Activated T-helper 2 cell treated with anti-CD3 and anti-CD28 coated beads, Interferon-gamma antibody, Interleukin-2, Interleukin-4, amounts not matched to agents 10 μg/mL and 5 μg/mL and 100 μg/mL, durations not matched to agents 14 hours and 24 hours and 36 hours (primary cell): Measurements from ENCODE around the gene ZNF263. TPM values are rescaled to one million over a fixed set of nuclear protein-coding genes. Genes with fewer than 3 reads are reported as not detected.
"Not testable (repeated sequence)": the region's sequence is repeated elsewhere in the genome, so short reads cannot be mapped to it uniquely, and the experiment has no call there.

ENCODE experiments used
- DNase-seq: peaks from one replicate; pipeline ENCODE4 v3.0.0; 2021; ENCODE audit warnings: low spot score
- H3K27ac Mint-ChIP-seq: one replicate; pipeline ENCODE4 v1.8.0; 2021; ENCODE audit warnings: mixed read lengths
- H3K27me3 Mint-ChIP-seq: one replicate; pipeline ENCODE4 v1.8.0; 2021; ENCODE audit warnings: low read depth, mixed read lengths
- H3K36me3 Mint-ChIP-seq: one replicate; pipeline ENCODE4 v1.8.0; 2021; ENCODE audit warnings: low read depth, mixed read lengths
- H3K4me1 Mint-ChIP-seq: one replicate; pipeline ENCODE4 v1.8.0; 2021; ENCODE audit warnings: low read depth, mixed read lengths
- H3K4me3 Mint-ChIP-seq: one replicate; pipeline ENCODE4 v1.8.0; 2021; ENCODE audit warnings: low read depth, mild to moderate bottlenecking, moderate library complexity, mixed read lengths
- H3K9me3 Mint-ChIP-seq: one replicate; pipeline ENCODE4 v1.8.0; 2021; ENCODE audit warnings: mixed read lengths
- intact Hi-C: fragments of 100-400 bp; cut with micrococcal nuclease; formaldehyde crosslinking; loops from one replicate; pipeline ENCODE4 v1.15.1; 2023
- total RNA-seq: library from RNA; stranded (reverse); gene quantifications from 2 replicates; pipeline ENCODE4 v1.2.3, GENCODE V29; 2022

Gene ZNF263
- total RNA-seq, 1 donor from 2014 or later, result 26.6 TPM

DNA sequence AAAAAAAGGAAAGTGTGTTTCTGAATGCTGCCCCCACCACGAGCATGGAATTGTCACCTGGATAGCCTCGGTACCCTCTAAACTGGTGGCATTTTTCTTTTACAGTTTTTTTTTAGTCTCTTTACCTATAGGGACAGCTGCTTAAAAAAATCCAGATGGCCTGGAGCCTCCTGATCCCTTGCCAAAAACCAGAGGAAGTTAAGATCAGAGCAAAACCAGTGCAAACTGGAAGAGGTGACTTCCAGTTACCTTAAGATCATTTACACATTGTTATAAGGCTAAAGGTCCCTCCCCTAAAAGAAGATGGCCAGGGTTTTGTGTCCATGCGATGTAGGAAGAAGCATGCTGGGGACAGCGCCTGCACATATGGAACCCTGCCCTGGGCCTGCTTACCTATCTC is 30.3 kb upstream of the ZNF263 start:
- DNase-seq, result no peak
- H3K9me3 Mint-ChIP-seq, result no peaks in the 10 kb centered on the region
- peaks cover 2% of the 10 kb centered on the region for H3K27me3 Mint-ChIP-seq
- H3K27ac Mint-ChIP-seq, result no peak overlapping the region
- no peaks in the 10 kb centered on the region for H3K36me3 Mint-ChIP-seq
- intact Hi-C loops, result no loop called here
- no peaks in the 10 kb centered on the region for H3K4me1 Mint-ChIP-seq
- no peak overlapping the region for H3K4me3 Mint-ChIP-seq

DNA sequence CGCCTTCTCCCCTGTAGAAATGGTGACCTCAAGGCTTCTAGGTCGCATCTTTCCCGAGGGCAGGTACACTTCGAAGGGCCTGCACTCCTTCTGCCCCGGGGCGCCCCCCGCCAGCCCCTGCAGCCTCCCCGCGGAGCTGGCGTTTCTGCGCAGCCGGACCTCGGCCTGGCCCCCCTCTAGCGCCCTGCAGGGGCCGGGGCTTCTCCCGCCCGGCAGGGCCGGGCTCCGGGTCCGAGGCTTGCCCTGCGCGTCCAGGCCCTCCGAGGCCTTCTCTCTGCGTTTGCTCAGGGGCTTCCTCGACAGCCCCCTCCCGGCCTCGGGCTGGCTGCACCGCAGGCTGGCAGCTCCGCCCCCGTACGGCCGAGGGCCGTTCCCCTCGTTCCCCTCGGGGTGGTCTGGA is 29.0 kb upstream of the ZNF263 start:
- intact Hi-C loops, result no loop called here
- H3K4me1 Mint-ChIP-seq, result no peaks in the 10 kb centered on the region
- H3K4me3 Mint-ChIP-seq, result no peak overlapping the region
- H3K27ac Mint-ChIP-seq, result no peak overlapping the region
- H3K27me3 Mint-ChIP-seq, result peaks cover 4% of the 10 kb centered on the region
- H3K36me3 Mint-ChIP-seq, result no peaks in the 10 kb centered on the region
- no peak for DNase-seq
- H3K9me3 Mint-ChIP-seq, result no peaks in the 10 kb centered on the region

DNA sequence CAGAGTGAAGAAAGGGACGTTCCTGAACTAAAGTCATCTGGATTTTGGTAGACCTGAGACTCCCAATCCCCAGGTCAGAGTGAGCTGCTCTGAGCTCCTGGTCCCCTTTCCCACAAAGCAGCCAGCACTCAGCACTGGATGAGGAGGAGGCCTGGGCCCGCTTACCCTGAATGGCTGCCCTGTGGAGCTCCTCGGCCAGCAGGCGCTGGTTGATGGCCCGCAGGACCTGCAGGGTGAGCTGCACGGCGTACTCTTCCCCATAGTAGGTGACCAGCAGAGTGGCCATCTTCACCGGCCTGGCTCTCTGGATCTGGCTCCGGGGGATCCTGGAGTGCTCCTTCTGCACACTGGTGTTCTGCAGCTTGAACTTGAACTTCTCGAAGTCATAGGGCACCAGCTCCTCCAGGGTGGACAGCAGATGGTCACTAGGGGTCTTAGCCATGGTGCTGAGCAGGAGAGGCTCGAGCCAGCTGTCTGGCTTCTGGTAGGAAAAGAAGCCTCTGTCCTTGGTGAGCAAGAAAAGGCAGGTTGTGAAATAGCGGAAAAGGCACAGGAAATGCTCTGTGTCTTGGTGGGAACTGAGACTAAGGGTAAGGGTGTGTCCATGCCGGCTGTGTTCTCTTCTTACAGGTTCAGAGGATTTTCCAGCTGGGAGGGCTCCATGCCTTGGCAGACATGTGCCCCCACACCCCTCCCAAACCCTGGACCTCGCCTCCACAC is 27.0 kb upstream of the ZNF263 start, which contains the start of gene MEFV:
TSS of gene MEFV (minus strand) at position 488 of the 720 bp plus-strand sequence. CDS start at position 442, 46 bp downstream.
- H3K27me3 Mint-ChIP-seq, result peaks cover 3% of the 10 kb centered on the region
- no peak within 1 kb of the TSS for H3K27ac Mint-ChIP-seq
- H3K36me3 Mint-ChIP-seq, result no peaks in the 10 kb centered on the region
- H3K4me1 Mint-ChIP-seq, result no peaks in the 10 kb centered on the region
- intact Hi-C loops, result no loop called here
- H3K9me3 Mint-ChIP-seq, result no peaks in the 10 kb centered on the region
- H3K4me3 Mint-ChIP-seq, result no peak within 1 kb of the TSS
- no peak for DNase-seq

DNA sequence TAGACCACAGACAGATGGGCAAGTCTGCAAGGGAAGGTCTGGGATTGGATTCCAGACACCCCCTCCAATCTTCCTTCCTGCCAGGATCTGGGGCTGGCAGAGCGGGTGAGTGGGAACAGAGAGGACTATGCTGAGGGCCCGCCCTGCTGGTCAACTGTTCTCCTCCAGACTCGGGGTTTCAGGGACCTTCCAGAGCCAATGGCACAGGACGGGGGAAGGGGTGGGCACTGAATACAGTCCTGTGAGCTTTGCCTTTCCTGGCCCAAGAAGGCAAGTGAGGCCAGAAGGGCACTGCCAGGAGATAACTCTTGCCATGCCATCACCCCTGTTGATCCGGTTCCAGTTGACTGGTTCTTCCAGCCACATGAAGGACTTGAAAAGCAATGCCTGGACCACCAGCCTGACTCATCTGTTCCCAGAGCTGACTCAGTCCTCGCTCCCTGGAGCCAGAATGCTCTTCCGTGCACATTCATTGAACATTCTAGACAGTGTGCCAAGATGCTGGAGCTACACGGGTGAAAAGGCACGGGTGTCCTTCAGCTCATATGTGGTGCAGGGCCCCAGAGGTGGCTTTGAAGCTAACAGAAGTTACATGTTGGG is 26.3 kb upstream of the ZNF263 start:
- H3K4me3 Mint-ChIP-seq, result no peak overlapping the region
- H3K9me3 Mint-ChIP-seq, result no peaks in the 10 kb centered on the region
- no peaks in the 10 kb centered on the region for H3K36me3 Mint-ChIP-seq
- intact Hi-C loops, result no loop called here
- H3K27me3 Mint-ChIP-seq, result peaks cover 3% of the 10 kb centered on the region
- no peak overlapping the region for H3K27ac Mint-ChIP-seq
- DNase-seq, result no peak
- no peaks in the 10 kb centered on the region for H3K4me1 Mint-ChIP-seq

DNA sequence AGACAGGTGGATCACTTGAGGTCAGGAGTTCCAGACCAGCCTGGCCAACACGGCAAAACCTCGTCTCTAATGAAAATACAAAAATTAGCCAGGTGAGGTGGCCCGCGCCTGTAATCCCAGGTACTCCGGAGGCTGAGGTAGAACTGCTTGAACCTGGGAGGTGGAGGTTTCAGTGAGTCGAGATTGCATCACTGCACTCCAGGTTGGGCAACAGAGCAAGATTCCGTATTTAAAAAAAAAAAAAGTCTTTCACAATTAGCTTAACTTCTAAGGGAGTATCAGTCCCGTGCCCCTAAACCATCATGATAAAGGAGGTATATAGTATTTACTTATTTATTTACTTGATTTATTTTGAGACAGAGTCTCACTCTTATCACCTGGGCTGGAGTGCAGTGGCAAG is 23.5 kb upstream of the ZNF263 start:
- intact Hi-C loops, result loop anchor here (5.0 kb wide), 2 partner anchors 197 to 242 kb away; partner anchors contain the start of gene CLUAP1
- H3K4me1 Mint-ChIP-seq, result peaks cover 7% of the 10 kb centered on the region
- peaks cover 3% of the 10 kb centered on the region for H3K27me3 Mint-ChIP-seq
- peaks cover 4% of the 10 kb centered on the region for H3K36me3 Mint-ChIP-seq
- no peak overlapping the region for H3K27ac Mint-ChIP-seq
- no peak overlapping the region for H3K4me3 Mint-ChIP-seq
- DNase-seq, result no peak
- no peaks in the 10 kb centered on the region for H3K9me3 Mint-ChIP-seq

DNA sequence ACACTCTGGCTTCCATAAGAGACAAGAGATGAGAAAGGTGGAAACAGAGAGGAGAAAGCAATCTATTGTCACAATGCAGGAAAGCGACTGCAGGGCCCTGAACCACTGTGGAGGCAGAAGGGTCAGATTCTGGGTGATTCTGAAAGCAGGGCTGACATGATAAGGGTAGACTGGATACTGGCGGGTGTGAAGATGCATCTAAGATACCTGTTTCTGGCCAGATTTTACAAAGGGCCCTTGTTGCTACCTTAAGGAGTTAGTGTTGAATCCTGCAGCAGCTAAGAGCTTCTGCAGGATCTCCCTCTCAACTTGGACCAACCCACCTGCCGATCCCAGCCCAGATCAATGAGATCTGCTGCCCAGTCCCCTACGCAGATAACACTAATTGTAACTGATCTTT is 20.8 kb upstream of the ZNF263 start:
- no peaks in the 10 kb centered on the region for H3K9me3 Mint-ChIP-seq
- no peak for DNase-seq
- H3K27ac Mint-ChIP-seq, result peak overlapping the region; percentile 80
- intact Hi-C loops, result loop anchor here (5.0 kb wide), 2 partner anchors 195 to 240 kb away; partner anchors contain the start of gene CLUAP1
- peaks cover 8% of the 10 kb centered on the region for H3K4me1 Mint-ChIP-seq
- H3K36me3 Mint-ChIP-seq, result peaks cover 16% of the 10 kb centered on the region
- peak overlapping the region; percentile 89 for H3K4me3 Mint-ChIP-seq
- peaks cover 3% of the 10 kb centered on the region for H3K27me3 Mint-ChIP-seq

DNA sequence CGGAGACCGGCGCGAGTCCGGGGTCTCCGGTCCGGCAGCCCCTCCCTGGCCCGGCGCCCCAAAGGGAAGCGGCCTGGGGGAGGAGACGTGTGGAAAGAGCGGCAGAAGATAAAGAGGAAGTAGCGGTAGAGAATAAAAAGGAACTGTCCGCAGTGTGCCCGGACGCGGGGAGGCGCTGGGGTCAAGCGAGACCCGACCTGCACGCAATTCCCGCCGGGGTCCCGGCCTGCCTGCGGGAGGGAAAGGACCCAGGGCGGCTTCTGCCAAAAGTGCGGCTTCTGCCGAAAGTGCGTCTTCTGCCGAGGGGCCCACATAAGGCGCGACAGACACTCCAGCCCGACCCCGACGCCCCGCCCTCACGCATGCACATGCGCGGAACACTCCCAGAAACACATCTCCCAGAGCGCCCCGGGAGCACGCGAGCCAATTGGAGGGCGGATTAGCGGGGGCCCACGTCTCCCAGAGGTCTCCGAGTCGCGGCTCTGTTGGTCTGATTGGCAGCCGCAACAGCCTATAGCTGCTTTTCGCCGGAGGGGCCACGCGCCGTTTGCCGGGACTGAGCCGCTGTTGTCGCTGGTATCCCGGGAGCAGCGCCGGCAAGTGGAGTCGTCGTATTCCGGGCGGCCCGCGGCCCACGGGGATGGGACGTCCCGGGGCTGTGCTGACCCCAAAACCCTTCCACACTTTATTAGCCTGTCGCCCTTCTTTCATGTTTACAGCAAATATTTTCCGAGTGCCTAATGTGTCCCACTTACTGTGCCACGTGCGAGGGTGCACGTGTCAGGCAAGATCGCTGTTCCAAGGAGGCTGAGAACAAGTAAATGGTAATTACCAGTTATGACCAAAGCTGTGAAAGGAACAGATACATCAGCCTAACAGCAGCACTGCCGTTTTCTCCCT is 18.9 kb upstream of the ZNF263 start:
- DNase-seq, result peak; percentile 97
- Mint-ChIP-seq H3K27ac (peak overlapping the region; percentile 88), H3K4me3 (peak overlapping the region; percentile 89), H3K9me3 (peaks cover 4% of the 10 kb centered on the region), H3K4me1 (peaks cover 8% of the 10 kb centered on the region), H3K27me3 (no peaks in the 10 kb centered on the region), H3K36me3 (peaks cover 29% of the 10 kb centered on the region)
- intact Hi-C loops, result loop anchor here (1.0 to 5.0 kb wide), 6 partner anchors 19 to 238 kb away; partner anchors contain the start of genes CLUAP1, TIGD7, ZNF174 and ZNF200

DNA sequence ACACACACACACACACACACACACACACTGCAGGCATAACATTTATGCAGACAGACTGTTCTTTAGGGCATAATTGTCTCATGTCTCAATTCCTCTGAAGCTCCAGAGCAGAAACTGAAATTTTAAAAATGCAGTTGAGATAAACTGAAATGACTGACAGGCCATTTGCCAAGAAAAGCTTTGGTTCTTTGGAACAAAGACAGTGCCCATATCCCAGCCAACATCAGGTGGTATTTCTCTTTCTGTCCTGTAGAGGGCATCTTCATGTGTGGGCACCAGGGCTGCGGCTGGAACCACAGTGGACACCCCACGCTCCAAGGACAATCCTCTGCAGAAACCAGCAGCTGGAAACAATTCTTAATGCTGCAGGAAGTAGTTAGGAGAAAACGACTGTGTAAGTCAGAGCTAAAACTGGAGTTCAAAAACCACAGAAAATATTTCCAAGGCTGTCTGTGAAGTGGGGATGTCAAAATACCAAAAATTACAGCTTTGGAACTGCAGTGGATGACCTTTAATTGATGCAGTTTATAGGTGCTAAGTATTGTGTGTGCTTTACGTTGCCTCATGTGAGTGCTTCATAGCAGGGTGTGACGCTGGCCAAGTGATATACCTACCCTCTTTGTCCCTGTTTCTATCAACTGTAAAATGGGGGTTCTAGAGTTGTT is 16.3 kb upstream of the ZNF263 start:
- DNase-seq, result no peak
- Mint-ChIP-seq H3K4me3 (no peak overlapping the region), H3K4me1 (peaks cover 8% of the 10 kb centered on the region), H3K9me3 (peaks cover 7% of the 10 kb centered on the region), H3K36me3 (peaks cover 32% of the 10 kb centered on the region), H3K27ac (no peak overlapping the region), H3K27me3 (no peaks in the 10 kb centered on the region)
- intact Hi-C loops, result no loop called here

DNA sequence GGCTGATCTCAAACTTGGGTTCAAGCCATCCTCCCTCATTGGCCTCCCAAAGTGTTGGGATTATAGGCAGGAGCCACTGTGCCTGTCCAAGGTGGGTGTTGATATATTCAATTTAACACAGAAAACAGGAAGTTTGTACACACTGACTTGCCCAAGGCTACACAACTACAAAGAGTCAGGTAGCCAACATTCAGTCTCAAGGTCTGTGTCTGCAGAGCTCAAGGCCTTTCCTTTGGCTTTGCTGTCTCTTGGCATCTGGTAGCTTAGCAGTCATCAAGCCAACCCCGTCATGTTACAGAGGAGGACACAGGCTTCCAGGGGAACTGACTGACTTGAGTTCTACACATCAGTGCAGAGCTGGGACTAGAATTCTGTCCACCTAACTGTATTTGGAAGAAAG is 15.0 kb upstream of the ZNF263 start:
- intact Hi-C loops, result no loop called here
- Mint-ChIP-seq H3K27me3 (no peaks in the 10 kb centered on the region), H3K4me3 (no peak overlapping the region), H3K9me3 (peaks cover 7% of the 10 kb centered on the region), H3K27ac (no peak overlapping the region), H3K36me3 (peaks cover 32% of the 10 kb centered on the region), H3K4me1 (peaks cover 3% of the 10 kb centered on the region)
- DNase-seq, result no peak

DNA sequence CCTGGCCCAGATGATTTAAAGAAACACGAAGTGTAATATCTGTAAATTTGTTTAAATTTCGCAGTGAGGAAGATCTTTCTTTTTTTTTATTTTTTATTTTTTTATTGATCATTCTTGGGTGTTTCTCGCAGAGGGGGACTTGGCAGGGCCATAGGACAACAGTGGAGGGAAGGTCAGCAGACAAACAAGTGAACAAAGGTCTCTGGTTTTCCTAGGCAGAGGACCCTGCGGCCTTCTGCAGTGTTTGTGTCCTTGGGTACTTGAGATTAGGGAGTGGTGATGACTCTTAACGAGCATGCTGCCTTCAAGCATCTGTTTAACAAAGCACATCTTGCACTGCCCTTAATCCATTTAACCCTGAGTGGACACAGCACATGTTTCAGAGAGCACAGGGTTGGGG is 12.6 kb upstream of the ZNF263 start:
- H3K4me3 Mint-ChIP-seq, H3K27ac Mint-ChIP-seq, DNase-seq, H3K4me1 Mint-ChIP-seq, intact Hi-C loops, H3K27me3 Mint-ChIP-seq: not testable (repeated sequence)
- H3K9me3 Mint-ChIP-seq, result peaks cover 12% of the 10 kb centered on the region
- peaks cover 24% of the 10 kb centered on the region for H3K36me3 Mint-ChIP-seq

DNA sequence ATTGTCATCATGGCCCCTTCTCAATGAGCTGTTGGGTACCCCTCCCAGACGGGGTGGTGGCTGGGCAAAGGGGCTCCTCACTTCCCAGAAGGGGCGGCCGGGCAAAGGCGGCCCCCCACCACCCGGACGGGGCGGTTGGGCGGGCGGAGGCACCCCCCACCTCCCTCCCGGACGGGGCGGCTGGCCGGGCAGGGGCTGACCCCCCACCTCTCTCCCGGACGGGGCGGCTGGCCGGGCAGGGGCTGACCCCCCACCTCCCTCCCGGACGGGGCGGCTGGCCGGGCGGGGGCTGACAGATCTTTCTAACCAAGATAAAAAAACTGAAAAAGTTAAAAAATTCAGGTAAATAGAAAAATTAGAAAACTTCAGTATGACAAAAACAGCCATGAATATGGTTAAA is 12.0 kb upstream of the ZNF263 start:
- H3K27me3 Mint-ChIP-seq, H3K4me3 Mint-ChIP-seq, H3K27ac Mint-ChIP-seq, intact Hi-C loops, DNase-seq, H3K4me1 Mint-ChIP-seq: not testable (repeated sequence)
- Mint-ChIP-seq H3K9me3 (peaks cover 12% of the 10 kb centered on the region), H3K36me3 (peaks cover 22% of the 10 kb centered on the region)

DNA sequence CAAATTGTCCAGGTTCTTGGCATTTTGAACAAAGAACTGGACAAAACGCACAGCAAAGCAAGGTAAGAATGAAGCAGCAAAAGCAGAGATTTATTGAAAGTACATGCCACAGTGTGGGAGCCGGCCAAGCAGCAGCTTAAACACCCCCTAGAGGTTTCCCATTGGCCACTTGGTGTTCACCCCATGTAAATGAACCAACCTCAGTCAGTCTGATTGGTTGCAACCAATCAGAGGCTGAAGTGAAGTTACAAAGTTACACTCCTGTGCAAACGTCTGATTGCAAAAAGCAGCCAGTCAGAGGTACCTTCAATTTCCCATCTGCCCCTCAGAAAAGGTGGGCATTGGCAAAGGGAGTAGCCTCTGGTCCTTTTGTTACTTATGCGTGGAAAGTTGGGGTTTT is 8.8 kb upstream of the ZNF263 start:
- intact Hi-C loops, result no loop called here
- Mint-ChIP-seq H3K4me1 (no peaks in the 10 kb centered on the region), H3K9me3 (peaks cover 7% of the 10 kb centered on the region)

More for the DNA sequence above, 8.8 kb upstream of the ZNF263 start:
- Mint-ChIP-seq H3K27ac (no peak overlapping the region), H3K4me3 (no peak overlapping the region), H3K36me3 (peaks cover 2% of the 10 kb centered on the region), H3K27me3 (peaks cover 15% of the 10 kb centered on the region)
- DNase-seq, result no peak
